HepG2 (cell line): ENCODE results near the gene MKRN2OS. TPM values are rescaled to one million over a fixed set of nuclear protein-coding genes. Genes with fewer than 3 reads are reported as not detected.
A peak's percentile ranks its signal among the peaks of the same experiment; 100 is the strongest.

Experiments used
- ARID2 ChIP-seq: sonication (generic); formaldehyde crosslinking; IDR thresholded peaks from 2 replicates; pipeline ENCODE4 v1.8.1; 2022; ENCODE audit warnings: mild to moderate bottlenecking, missing genetic modification reagents, borderline replicate concordance
- ASH2L ChIP-seq: fragments of 300-600, 200-600 bp; sonication (generic); IDR thresholded peaks from 2 replicates; pipeline ENCODE4 v1.7.0; 2017; ENCODE audit warnings: low read depth, mild to moderate bottlenecking, moderate library complexity, mixed read lengths, low read length; ENCODE audit not compliant: insufficient read length
- ETV6 ChIP-seq: sonication (generic); formaldehyde crosslinking; conservative IDR thresholded peaks from 2 replicates; pipeline ENCODE4 v1.4.0; 2020; ENCODE audit warnings: missing genetic modification reagents
- GABPA ChIP-seq, 2 experiments: IDR thresholded peaks; 2 replicates each; pipeline ENCODE4 v1.6.1; 2011 to 2016; ENCODE audit warnings: low read depth in 2 of 2, low read length in 1 of 2, missing biosample characterization in 1 of 2, missing genetic modification characterization in 1 of 2
- GABPB1 ChIP-seq: IDR thresholded peaks from 2 replicates; pipeline ENCODE4 v1.6.1; 2016; ENCODE audit warnings: mild to moderate bottlenecking, missing genetic modification reagents, moderate library complexity, missing compliant biosample characterization
- HMGXB4 ChIP-seq, 2 experiments: sonication (generic) in 1 of 2; formaldehyde crosslinking in 1 of 2; IDR thresholded peaks; 2 replicates each; pipeline versions ENCODE4 v1.4.0 to v1.6.1; 2018 to 2020; ENCODE audit warnings: missing genetic modification reagents in 2 of 2, borderline replicate concordance in 1 of 2, low read depth in 1 of 2, mild to moderate bottlenecking in 1 of 2, missing biosample characterization in 1 of 2
- KAT2B ChIP-seq: fragments of 150-350 bp; IDR thresholded peaks from 2 replicates; pipeline ENCODE4 v1.6.1; 2014; ENCODE audit warnings: low read depth, low read length, borderline replicate concordance
- KDM6A ChIP-seq: IDR thresholded peaks from 2 replicates; pipeline ENCODE4 v1.6.1; 2016; ENCODE audit warnings: low read depth
- KMT2A ChIP-seq: sonication (generic); formaldehyde crosslinking; IDR thresholded peaks from 2 replicates; pipeline ENCODE4 v1.4.0; 2020; ENCODE audit warnings: missing genetic modification reagents
- NFATC3 ChIP-seq: sonication (generic); formaldehyde crosslinking; IDR thresholded peaks from 2 replicates; pipeline ENCODE4 v1.5.1; 2020; ENCODE audit warnings: mild to moderate bottlenecking, missing genetic modification reagents
- NRL ChIP-seq: sonication (generic); formaldehyde crosslinking; IDR thresholded peaks from 2 replicates; pipeline ENCODE4 v1.5.0; 2020; ENCODE audit warnings: missing genetic modification reagents, mild to moderate bottlenecking, moderate library complexity, borderline replicate concordance
- POLR2A ChIP-seq, 2 experiments: IDR thresholded peaks; 2 replicates each; pipeline ENCODE4 v1.6.1; 2011; ENCODE audit warnings: low read depth in 2 of 2, low read length in 2 of 2, mild to moderate bottlenecking in 1 of 2, moderate library complexity in 1 of 2; ENCODE audit not compliant: insufficient read depth in 1 of 2
- POLR2G ChIP-seq: fragments of 200-400 bp; formaldehyde crosslinking; IDR thresholded peaks from 2 replicates; pipeline ENCODE4 v1.6.1; 2018; ENCODE audit warnings: mild to moderate bottlenecking, low read depth, low read length, moderate library complexity
- RBAK ChIP-seq: sonication (generic); formaldehyde crosslinking; IDR thresholded peaks from 2 replicates; pipeline ENCODE4 v1.5.1; 2020; ENCODE audit warnings: mild to moderate bottlenecking, missing genetic modification reagents
- SALL1 ChIP-seq: sonication (generic); formaldehyde crosslinking; IDR thresholded peaks from 2 replicates; pipeline ENCODE4 v1.8.0; 2022; ENCODE audit warnings: mild to moderate bottlenecking, missing genetic modification reagents
- SNAPC2 ChIP-seq: sonication (generic); formaldehyde crosslinking; IDR thresholded peaks from 2 replicates; pipeline ENCODE4 v1.8.1; 2022; ENCODE audit warnings: mild to moderate bottlenecking, missing genetic modification reagents
- TBX2 ChIP-seq: sonication (generic); formaldehyde crosslinking; IDR thresholded peaks from 2 replicates; pipeline ENCODE4 v1.5.0; 2020; ENCODE audit warnings: missing genetic modification reagents, mild to moderate bottlenecking, borderline replicate concordance
- TSC22D2 ChIP-seq: sonication (generic); formaldehyde crosslinking; IDR thresholded peaks from 2 replicates; pipeline ENCODE4 v1.5.1; 2020; ENCODE audit warnings: missing genetic modification reagents, mild to moderate bottlenecking, borderline replicate concordance
- ZBTB38 ChIP-seq: sonication (generic); formaldehyde crosslinking; IDR thresholded peaks from 2 replicates; pipeline ENCODE4 v1.5.1; 2020; ENCODE audit warnings: mild to moderate bottlenecking, missing genetic modification reagents
- ZBTB39 ChIP-seq: sonication (generic); formaldehyde crosslinking; IDR thresholded peaks from 2 replicates; pipeline ENCODE4 v1.5.0; 2020; ENCODE audit warnings: missing genetic modification reagents
- ZFAT ChIP-seq: sonication (generic); formaldehyde crosslinking; conservative IDR thresholded peaks from 2 replicates; pipeline ENCODE4 v1.8.1; 2023; ENCODE audit warnings: missing genetic modification reagents, inconsistent platforms
- ZNF280B ChIP-seq: sonication (generic); formaldehyde crosslinking; IDR thresholded peaks from 2 replicates; pipeline ENCODE4 v1.5.0; 2020; ENCODE audit warnings: missing genetic modification reagents, mild to moderate bottlenecking, borderline replicate concordance
- ZNF569 ChIP-seq: sonication (generic); formaldehyde crosslinking; IDR thresholded peaks from 2 replicates; pipeline ENCODE4 v1.5.0; 2020; ENCODE audit warnings: mild to moderate bottlenecking, missing genetic modification reagents, moderate library complexity, borderline replicate concordance
- ZNF674 ChIP-seq: sonication (generic); formaldehyde crosslinking; IDR thresholded peaks from 2 replicates; pipeline ENCODE4 v1.5.0; 2020; ENCODE audit warnings: low read depth, mild to moderate bottlenecking, missing genetic modification reagents
- polyA plus RNA-seq, 8 experiments: library from polyadenylated mRNA; depleted of rRNA in 3 of 8; stranded (reverse) in 7 of 8; unstranded in 1 of 8; fragments of >200 nt; fragmentation: Illumina TruSeq in 4 of 8; extraction: Trizol in 4 of 8; gene quantifications; 2 replicates each; pipeline versions ENCODE4 v1.2.1 to v1.2.3, GENCODE V29; 2011 to 2016; ENCODE audit warnings: low read depth in 4 of 8, missing spikeins in 1 of 8, mixed read lengths in 1 of 8; ENCODE audit not compliant: insufficient read depth in 1 of 8
- total RNA-seq, 5 experiments: library from RNA; depleted of rRNA; stranded (reverse); fragments of >200 nt; fragmentation: Illumina TruSeq; extraction: Trizol; gene quantifications; 2 replicates each; pipeline ENCODE4 v1.2.3, GENCODE V29; 2016; ENCODE audit warnings: low read depth in 1 of 5
- TF ChIP-seq, protein P1 (sequence below): sonication (generic); formaldehyde crosslinking; IDR thresholded peaks from 2 replicates; pipeline ENCODE4 v1.4.0; 2020; ENCODE audit warnings: mild to moderate bottlenecking, missing genetic modification reagents

The MKRN2OS gene
- total and polyA plus RNA-seq, 2 of the 13 experiments (the other 11 are each of a cell fraction or from before 2014, with no cell fraction given), result not detected

- TF ChIP-seq HMGXB4 (CRISPR knock-in tag; IDR thresholded peaks at IDR 0.05; ENCODE audit: borderline replicate concordance in 1 of 2, low read depth in 1 of 2), result peak in 1 of 2 experiments; percentile 60; a peak in 1 of 4 replicates
- TF ChIP-seq NFATC3 (CRISPR knock-in tag), result no peak
- TF ChIP-seq POLR2G, result peak; percentile 61
- no peak for TF ChIP-seq RBAK (CRISPR knock-in tag)
- no peak for TF ChIP-seq ZBTB39
- 0 out of 2 replicates have a peak, but pooled peaks have one; percentile 47 for TF ChIP-seq ARID2 (CRISPR knock-in tag)
- TF ChIP-seq KAT2B, result no peak
- TF ChIP-seq ASH2L, result peak; percentile 28
- TF ChIP-seq ZNF280B (CRISPR knock-in tag), result 0 out of 2 replicates have a peak, but pooled peaks have one; percentile 48
- no peak for TF ChIP-seq SNAPC2
- TF ChIP-seq GABPA (IDR thresholded peaks at IDR 0.05; ENCODE audit: low read depth, low read length), result no peak
- TF ChIP-seq GABPA (CRISPR knock-in tag; IDR thresholded peaks at IDR 0.05; ENCODE audit: low read depth), result no peak
- 0 out of 2 replicates have a peak, but pooled peaks have one; percentile 36 for TF ChIP-seq TSC22D2 (CRISPR knock-in tag)
- 0 out of 4 replicates have a peak, but pooled peaks of 1 of the 2 experiments have one; percentile 22 for TF ChIP-seq POLR2A (IDR thresholded peaks at IDR 0.05; ENCODE audit: insufficient read depth in 1 of 2, low read depth in 2 of 2, low read length in 2 of 2)
- 0 out of 2 replicates have a peak, but pooled peaks have one; percentile 14 for TF ChIP-seq GABPB1 (CRISPR knock-in tag)
- TF ChIP-seq KMT2A (CRISPR knock-in tag), result 0 out of 2 replicates have a peak, but pooled peaks have one; percentile 46
- TF ChIP-seq, protein P1, sequence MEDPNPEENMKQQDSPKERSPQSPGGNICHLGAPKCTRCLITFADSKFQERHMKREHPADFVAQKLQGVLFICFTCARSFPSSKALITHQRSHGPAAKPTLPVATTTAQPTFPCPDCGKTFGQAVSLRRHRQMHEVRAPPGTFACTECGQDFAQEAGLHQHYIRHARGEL (CRISPR knock-in tag), result no peak
- 0 out of 2 replicates have a peak, but pooled peaks have one; percentile 24 for TF ChIP-seq TBX2 (CRISPR knock-in tag)
- TF ChIP-seq ZNF569 (CRISPR knock-in tag), result no peak
- TF ChIP-seq ZFAT (CRISPR knock-in tag), result no peak
- peak; percentile 75 for TF ChIP-seq SALL1 (CRISPR knock-in tag)
- no peak for TF ChIP-seq ZNF674 (CRISPR knock-in tag)
- no peak for TF ChIP-seq ZBTB38 (CRISPR knock-in tag)
- TF ChIP-seq KDM6A, result no peak
- 0 out of 2 replicates have a peak, but pooled peaks have one; percentile 36 for TF ChIP-seq NRL (CRISPR knock-in tag)
- TF ChIP-seq ETV6 (CRISPR knock-in tag), result no peak
Measured at GRCh38 chr3:12553921-12554391, 8.7 kb upstream of the MKRN2OS start (continued).
